ENCODE measurements around the gene CRHR1. TPM values are rescaled to one million over a fixed set of nuclear protein-coding genes. Genes with fewer than 3 reads are reported as not detected.

CRHR1 gene
- total RNA-seq, 4 donors from 2014 or later: 0.75 TPM; not detected in 3

DNA sequence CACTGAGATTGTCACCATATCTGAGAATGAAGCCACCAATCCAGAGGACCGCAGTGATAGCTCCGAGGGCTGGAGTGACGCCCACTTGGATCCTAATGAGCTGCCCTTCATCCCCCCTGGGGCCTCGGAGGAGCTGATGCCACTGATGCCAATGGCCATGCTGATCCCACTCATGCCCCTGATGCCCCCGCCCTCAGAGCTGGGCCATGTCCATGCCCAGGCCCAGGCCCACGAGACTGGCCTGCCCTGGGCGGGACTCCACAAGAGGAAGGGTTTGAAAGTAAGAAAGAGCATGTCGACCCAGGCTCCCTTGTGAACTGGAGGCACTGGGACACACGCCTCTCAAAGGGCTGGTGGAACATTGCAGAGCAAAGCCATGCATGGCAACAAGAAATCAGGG, 62.5 kb downstream of the CRHR1 start:
- TF ChIP-seq CTCF (IDR thresholded peaks at IDR 0.05; ENCODE audit: low read depth): no peak

DNA sequence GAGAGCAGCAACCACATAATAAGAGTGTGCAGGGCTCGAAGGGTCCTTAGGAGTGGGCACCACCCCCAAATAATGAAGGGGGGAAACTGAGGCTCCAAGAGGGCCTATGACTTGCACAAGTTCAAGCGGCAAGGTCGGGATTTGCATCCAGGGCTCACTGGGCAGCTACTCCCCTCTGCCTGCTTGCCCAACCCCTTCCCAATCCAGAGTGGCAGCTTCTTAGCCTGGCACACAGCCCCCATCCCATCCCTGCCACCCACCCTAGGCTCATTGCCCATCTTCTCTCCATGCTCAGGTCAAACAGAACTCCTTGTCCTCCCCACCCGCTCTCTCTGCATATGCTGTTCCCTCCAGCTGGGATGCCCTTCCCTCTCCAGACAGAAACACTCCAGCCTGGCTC, 63.0 kb downstream of the CRHR1 start:
- TF ChIP-seq CTCF (IDR thresholded peaks at IDR 0.05; ENCODE audit: low read depth): no peak

DNA sequence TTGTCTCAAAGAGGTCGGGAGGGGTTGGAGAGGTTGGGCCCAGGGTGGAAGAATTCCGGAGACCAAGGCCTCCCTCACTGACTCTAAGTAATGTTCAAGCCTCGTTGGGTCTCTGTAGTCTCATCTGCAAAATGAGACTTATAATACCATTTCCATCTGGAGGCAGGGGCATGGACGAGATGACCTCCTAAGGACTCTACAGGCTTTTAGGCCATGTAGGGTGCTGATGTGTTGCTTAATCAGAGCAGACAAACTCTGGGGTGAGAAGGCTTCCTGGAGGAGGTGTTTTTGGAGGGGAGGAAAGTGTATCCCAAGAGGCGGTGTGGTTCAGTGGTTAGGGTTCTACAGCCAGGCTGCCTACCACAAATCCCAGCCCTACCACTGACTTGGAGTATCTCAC, 63.6 kb downstream of the CRHR1 start:
- TF ChIP-seq CTCF (IDR thresholded peaks at IDR 0.05; ENCODE audit: low read depth): no peak

DNA sequence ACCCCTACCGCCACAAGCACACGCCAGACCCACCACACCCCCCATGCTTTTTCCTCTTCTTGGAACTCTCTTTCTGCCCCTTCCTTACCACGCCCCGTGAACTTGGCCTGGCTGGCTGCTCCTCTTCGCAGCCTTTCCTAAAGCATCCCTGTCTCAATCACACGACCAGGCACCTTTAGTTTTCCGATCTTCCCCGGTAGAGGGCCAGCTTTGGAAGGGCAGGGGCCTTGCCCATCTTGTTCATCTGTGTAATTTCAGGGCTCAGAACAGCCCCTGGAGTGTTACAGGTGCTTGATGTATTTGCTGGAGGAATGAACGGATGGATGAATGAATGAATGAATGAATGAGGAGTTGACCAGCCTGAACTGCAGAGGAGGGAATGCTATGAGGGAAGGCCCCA, 64.3 kb downstream of the CRHR1 start:
- no peak for TF ChIP-seq CTCF (IDR thresholded peaks at IDR 0.05; ENCODE audit: low read depth)

DNA sequence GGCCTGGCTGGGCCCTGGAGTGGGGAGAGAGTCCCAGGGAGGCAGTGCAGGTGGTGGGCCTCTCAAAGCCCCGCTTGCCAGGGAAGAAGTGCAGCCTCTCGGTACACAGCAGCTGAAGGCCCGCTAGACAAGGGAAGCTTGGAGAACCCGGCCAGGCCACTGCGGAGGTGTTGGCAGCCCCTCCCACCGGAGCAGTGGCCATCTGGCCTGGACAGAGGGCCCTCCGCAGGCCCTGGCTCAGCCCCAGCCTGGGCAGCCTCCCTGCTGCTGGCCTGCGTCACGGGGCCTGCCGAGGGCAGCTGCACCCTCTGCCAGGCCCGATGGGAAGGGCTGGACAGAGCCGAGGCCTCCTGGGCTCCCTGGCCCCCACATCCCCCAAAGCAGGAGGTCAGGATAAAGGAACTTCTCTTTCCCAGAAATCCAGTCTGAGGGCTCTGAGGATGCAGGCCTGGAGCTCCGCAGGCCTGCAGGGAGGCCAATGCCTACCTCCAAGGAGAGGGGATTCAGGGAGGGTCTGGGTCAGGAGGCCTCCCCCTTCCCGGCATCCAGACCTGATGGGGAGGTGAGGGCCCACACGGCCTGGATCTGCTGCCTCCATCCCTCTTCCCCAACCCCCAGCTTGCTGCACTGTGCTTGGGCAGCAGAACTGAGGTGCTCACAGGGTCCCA, 64.9 kb downstream of the CRHR1 start:
- no peak for TF ChIP-seq CTCF (IDR thresholded peaks at IDR 0.05; ENCODE audit: low read depth)

- TF ChIP-seq CTCF (IDR thresholded peaks at IDR 0.05; ENCODE audit: low read depth): no peak
These were observed 65.4 kb downstream of the CRHR1 start for GRCh38 chr17:45849536-45849990.

DNA sequence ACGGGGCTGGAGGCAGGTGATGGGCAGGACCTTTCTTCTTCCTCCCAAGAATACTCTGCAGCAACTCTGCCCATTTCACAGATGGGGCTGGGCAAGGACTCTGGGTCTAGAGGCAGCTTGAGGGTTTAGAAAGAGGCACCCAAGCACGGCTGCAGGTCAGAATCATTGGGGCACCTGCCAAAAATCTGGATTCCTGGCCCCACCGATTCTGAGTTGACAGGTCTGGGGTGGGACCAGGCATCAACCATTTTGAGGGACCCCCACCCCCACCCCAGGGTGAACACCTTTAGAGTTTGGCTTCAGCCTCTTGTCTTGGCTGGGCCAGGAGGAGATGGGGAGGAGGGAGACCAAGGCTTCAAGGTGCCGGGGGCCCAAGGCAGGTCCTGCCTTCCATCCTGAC, 65.9 kb downstream of the CRHR1 start:
- TF ChIP-seq CTCF (IDR thresholded peaks at IDR 0.05; ENCODE audit: low read depth): no peak
